WI38 (cell line): Measurements from ENCODE around the gene CEP63.

Source experiments
- H3K4me3 ChIP-seq: 2 replicates; pipeline ENCODE4 v1.5.1; 2011; ENCODE audit warnings: low read depth, mild to moderate bottlenecking, control low read depth, low read length
- CTCF ChIP-seq: IDR thresholded peaks from 2 replicates; pipeline ENCODE4 v1.5.1; 2012; ENCODE audit warnings: low read depth, mild to moderate bottlenecking, control low read depth, low read length

CEP63 gene

GRCh38 chr3:134622806-134623365 lies 137.0 kb downstream of the CEP63 start:
- H3K4me3 ChIP-seq, result no peak overlapping the region
- TF ChIP-seq CTCF, result no peak

DNA sequence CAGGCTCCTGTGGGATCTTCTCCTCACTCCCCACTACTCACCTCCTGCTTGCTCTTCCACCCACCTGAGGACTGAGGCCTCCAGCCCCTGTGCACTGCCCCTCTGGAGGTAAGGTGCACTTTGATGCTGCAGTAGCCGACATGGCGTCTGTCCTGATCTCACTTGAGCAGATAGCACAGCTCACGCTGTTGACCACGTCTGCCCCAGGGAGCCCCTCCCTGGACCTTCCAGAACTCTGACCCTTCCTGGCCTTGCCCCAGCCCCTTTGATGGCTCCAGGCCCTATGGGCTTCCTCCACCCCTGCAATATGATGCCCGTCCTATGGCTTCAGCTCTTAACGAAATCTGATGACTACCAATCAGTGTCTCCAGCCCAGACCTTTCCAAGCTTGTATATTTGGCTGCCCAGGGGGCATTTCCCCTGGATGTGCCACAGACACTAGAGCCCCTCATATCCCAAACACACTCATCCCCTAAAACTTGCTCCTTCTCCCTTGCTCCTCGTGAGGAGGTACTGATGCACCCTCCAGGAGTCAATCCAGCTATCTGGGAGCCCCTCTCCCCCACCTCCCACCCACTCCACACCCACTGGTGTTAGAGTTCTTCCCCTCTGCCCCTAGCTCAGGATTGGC lies 137.9 kb downstream of the CEP63 start:
- TF ChIP-seq CTCF, result no peak
- no peak overlapping the region for H3K4me3 ChIP-seq
